Endothelial cell of umbilical vein (primary cell): Measurements from ENCODE around the gene FES. TPM values are rescaled to one million over a fixed set of nuclear protein-coding genes. Genes with fewer than 3 reads are reported as not detected.

Experiments used
- BruUV-seq: library from RNA; stranded (reverse); fragments of 400-500 nt; replicated peaks from 2 replicates; lab custom pipeline; 2021; lab: Mats Ljungman, UMichigan
- CTCF ChIA-PET: fragments of 300-600, 350-600 bp; sonication (Branson Sonifier 250); formaldehyde crosslinking; loops from one replicate; lab custom pipeline; 2021; ENCODE audit warnings: antibody characterized with exemption, inconsistent platforms; lab: Charles Lee
- POLR2A ChIA-PET: fragments of 300-600, 350-600 bp; sonication (Branson Sonifier 250); formaldehyde crosslinking; loops from one replicate; lab custom pipeline; 2021; ENCODE audit warnings: antibody characterized with exemption, inconsistent platforms; lab: Charles Lee
- DNase-seq: peaks from one replicate; pipeline ENCODE4 v3.0.0-alpha.2; 2011; ENCODE audit warnings: low read depth, low spot score
- FAIRE-seq: peaks from 2 replicates; lab custom pipeline; 2011; peaks lifted over from hg19 to GRCh38; lab: Jason Lieb, UNC
- H2AFZ ChIP-seq: 2 replicates; pipeline ENCODE4 v1.6.0; 2012; ENCODE audit warnings: low read depth, low read length, control low read depth, inconsistent platforms
- H3K27ac ChIP-seq: 2 replicates; pipeline ENCODE4 v1.5.1; 2011; ENCODE audit warnings: low read depth, mild to moderate bottlenecking, control low read depth, low read length, moderate library complexity; ENCODE audit not compliant: insufficient read depth
- H3K27me3 ChIP-seq, 2 experiments: 2 replicates each; pipeline versions ENCODE4 v1.6.0 to v1.6.1; 2011; ENCODE audit warnings: low read length in 2 of 2, mixed read lengths in 1 of 2; ENCODE audit not compliant: control insufficient read depth in 2 of 2, insufficient read depth in 2 of 2
- H3K36me3 ChIP-seq, 2 experiments: 2 replicates in 1 of 2; 3 replicates in 1 of 2; pipeline ENCODE4 v1.5.1; 2011; ENCODE audit warnings: low read length in 2 of 2, mild to moderate bottlenecking in 1 of 2, moderate library complexity in 1 of 2; ENCODE audit not compliant: control insufficient read depth in 2 of 2, insufficient read depth in 2 of 2; ENCODE audit errors: extremely low read depth in 1 of 2
- H3K4me1 ChIP-seq: 3 replicates; pipeline ENCODE4 v1.5.1; 2011; ENCODE audit warnings: mild to moderate bottlenecking, low read length; ENCODE audit not compliant: control insufficient read depth, insufficient read depth; ENCODE audit errors: extremely low read depth
- H3K4me2 ChIP-seq: 2 replicates; pipeline ENCODE4 v1.6.1; 2011; ENCODE audit warnings: low read length, control low read depth, mixed read lengths; ENCODE audit not compliant: insufficient read depth
- H3K4me3 ChIP-seq, 3 experiments: fragments of 200-600 bp in 1 of 3; sonication (generic), shearing (Covaris generic) in 1 of 3; replicated peaks in 1 of 3; 2 replicates each; pipeline ENCODE4 v1.5.1; 2011 to 2016; ENCODE audit warnings: control low read depth in 3 of 3, low read length in 3 of 3, mild to moderate bottlenecking in 2 of 3, inconsistent platforms in 1 of 3, low read depth in 1 of 3, moderate library complexity in 1 of 3; ENCODE audit not compliant: insufficient read depth in 1 of 3
- H3K79me2 ChIP-seq: 2 replicates; pipeline ENCODE4 v1.6.0; 2012; ENCODE audit warnings: low read length, inconsistent platforms; ENCODE audit not compliant: control insufficient read depth, insufficient read depth
- H3K9ac ChIP-seq: replicated peaks from 2 replicates; pipeline ENCODE3; 2011; ENCODE audit warnings: low read length, control low read depth; ENCODE audit not compliant: insufficient read depth; ENCODE audit errors: extremely low read depth
- H3K9me1 ChIP-seq: replicated peaks from 3 replicates; pipeline ENCODE4 v1.6.0; 2011; ENCODE audit warnings: mild to moderate bottlenecking, low read length; ENCODE audit not compliant: control insufficient read depth, insufficient read depth; ENCODE audit errors: extremely low read depth
- H3K9me3 ChIP-seq: replicated peaks from 2 replicates; pipeline ENCODE4 v1.5.1; 2012; ENCODE audit warnings: low read length, inconsistent platforms; ENCODE audit not compliant: control insufficient read depth, insufficient read depth
- H4K20me1 ChIP-seq: replicated peaks from 2 replicates; pipeline ENCODE3; 2011; ENCODE audit warnings: mild to moderate bottlenecking, low read length; ENCODE audit not compliant: control insufficient read depth, insufficient read depth; ENCODE audit errors: extremely low read depth
- CTCF ChIP-seq, 2 donors: IDR thresholded peaks; 1 replicate in 1 of 2; 2 replicates in 1 of 2; pipeline ENCODE4 v1.5.1; 2011; ENCODE audit warnings: low read length in 2 of 2, mild to moderate bottlenecking in 2 of 2, moderate library complexity in 2 of 2, control low read depth in 1 of 2, inconsistent platforms in 1 of 2, low read depth in 1 of 2; ENCODE audit not compliant: insufficient read depth in 1 of 2; ENCODE audit errors: extremely low read depth in 1 of 2
- FOS ChIP-seq: IDR thresholded peaks from 2 replicates; pipeline ENCODE4 v1.6.1; 2011; ENCODE audit warnings: mild to moderate bottlenecking, low read length, moderate library complexity, borderline replicate concordance; ENCODE audit not compliant: insufficient read depth
- MYC ChIP-seq: IDR thresholded peaks from one replicate; pipeline ENCODE4 v1.6.1; 2011; ENCODE audit warnings: mild to moderate bottlenecking, low read depth, low read length
- POLR2A ChIP-seq: IDR thresholded peaks from 2 replicates; pipeline ENCODE4 v1.6.1; 2012; ENCODE audit warnings: low read depth, mild to moderate bottlenecking, control low read depth, low read length
- POLR2AphosphoS5 ChIP-seq: IDR thresholded peaks from 2 replicates; pipeline ENCODE4 v1.6.1; 2012; ENCODE audit warnings: low read depth, mild to moderate bottlenecking, control low read depth, low read length, moderate library complexity; ENCODE audit not compliant: insufficient read depth
- dilution Hi-C: fragments of 300-500 bp; cut with MboI; formaldehyde crosslinking; loops from one replicate; pipeline ENCODE4 v1.15.0; 2019; ENCODE audit warnings: low sequenced_read_pairs; ENCODE audit not compliant: extremely low pct_ligation_motif_present
- intact Hi-C: fragments of 100-400 bp; cut with micrococcal nuclease; formaldehyde crosslinking; loops from one replicate; pipeline ENCODE4 v1.10.0; 2022
- polyA plus RNA-seq, 4 experiments: library from polyadenylated mRNA; depleted of rRNA in 3 of 4; stranded (reverse) in 3 of 4; unstranded in 1 of 4; fragments of >200 nt; gene quantifications; 2 replicates each; pipeline versions ENCODE4 v1.2.1 to v1.2.3, GENCODE V29; 2011 to 2012; ENCODE audit warnings: missing spikeins in 1 of 4
- total RNA-seq: library from RNA; stranded (reverse); gene quantifications from 2 replicates; pipeline ENCODE4 v1.2.3, GENCODE V29; 2021

The FES gene
- total and polyA plus RNA-seq, 2 donors (not counting 3 experiments of a cell fraction or from before 2014, with no cell fraction given), result 41.5 to 58.1 TPM

- TF ChIP-seq FOS, result no peak
- peak; percentile 62 for TF ChIP-seq POLR2A
- no peak for TF ChIP-seq CTCF (IDR thresholded peaks at IDR 0.05; ENCODE audit: extremely low read depth in 1 of 2, insufficient read depth in 1 of 2, low read depth in 1 of 2, low read length in 2 of 2)
- TF ChIP-seq MYC, result no peak
- peak; percentile 72 for TF ChIP-seq POLR2AphosphoS5
- Histone ChIP-seq H3K9me3 (no peaks in the 10 kb centered on the region), H3K9me1 (no peaks in the 10 kb centered on the region), H3K9ac (peak within 1 kb of the TSS; percentile 74), H3K27me3 (no peaks in the 10 kb centered on the region), H2AFZ (peak within 1 kb of the TSS; percentile 90), H3K4me1 (peaks cover 36% of the 10 kb centered on the region), H3K36me3 (peaks cover 7 to 12% of the 10 kb centered on the region in 2 experiments), H3K4me2 (peak within 1 kb of the TSS; percentile 69), H4K20me1 (no peaks in the 10 kb centered on the region), H3K79me2 (peaks cover 17% of the 10 kb centered on the region), H3K27ac (peak within 1 kb of the TSS; percentile 42), H3K4me3 (peak within 1 kb of the TSS; percentile 38 to 83 (median 76))
- intact Hi-C loops (loop anchor here (1.0 to 5.0 kb wide), 6 partner anchors 19 to 433 kb away; partner anchors contain the start of genes BLM, MAN2A2 and RCCD1), dilution Hi-C loops (no loop called here)
- FAIRE-seq, result peak; percentile 94
- peak; percentile 87 for DNase-seq
- BruUV-seq, result no TSS peak
- POLR2A ChIA-PET, result no interaction called here
- CTCF ChIA-PET, result interaction anchor here (0.6 to 8.1 kb wide), 12 partner anchors 8 to 337 kb away, joined by 3 to 66 read pairs (median 6); partner anchors contain the start of genes FES, MAN2A2 and RCCD1
Observed at GRCh38 chr15:90934949-90935751, 50.8 kb downstream of the FES start, which contains the start of gene UNC45A. Gene UNC45A, plus strand, starts transcription at chr15:90935285. Its CDS starts 40 bp downstream, at chr15:90935325.
